Tongue (tissue), 2 donors: ENCODE data around the gene FBRSL1. TPM values are rescaled to one million over a fixed set of nuclear protein-coding genes. Genes with fewer than 3 reads are reported as not detected.

Experiments
- DNase-seq: peaks from one replicate; pipeline ENCODE4 v3.0.0-alpha.2; 2015
- total RNA-seq: library from RNA; depleted of rRNA; stranded (reverse); fragments of >200 nt; gene quantifications from one replicate; pipeline ENCODE4 v1.2.3, GENCODE V29; 2014

FBRSL1 gene
- total RNA-seq, 1 donor from 2014 or later, result 10.2 TPM

DNA sequence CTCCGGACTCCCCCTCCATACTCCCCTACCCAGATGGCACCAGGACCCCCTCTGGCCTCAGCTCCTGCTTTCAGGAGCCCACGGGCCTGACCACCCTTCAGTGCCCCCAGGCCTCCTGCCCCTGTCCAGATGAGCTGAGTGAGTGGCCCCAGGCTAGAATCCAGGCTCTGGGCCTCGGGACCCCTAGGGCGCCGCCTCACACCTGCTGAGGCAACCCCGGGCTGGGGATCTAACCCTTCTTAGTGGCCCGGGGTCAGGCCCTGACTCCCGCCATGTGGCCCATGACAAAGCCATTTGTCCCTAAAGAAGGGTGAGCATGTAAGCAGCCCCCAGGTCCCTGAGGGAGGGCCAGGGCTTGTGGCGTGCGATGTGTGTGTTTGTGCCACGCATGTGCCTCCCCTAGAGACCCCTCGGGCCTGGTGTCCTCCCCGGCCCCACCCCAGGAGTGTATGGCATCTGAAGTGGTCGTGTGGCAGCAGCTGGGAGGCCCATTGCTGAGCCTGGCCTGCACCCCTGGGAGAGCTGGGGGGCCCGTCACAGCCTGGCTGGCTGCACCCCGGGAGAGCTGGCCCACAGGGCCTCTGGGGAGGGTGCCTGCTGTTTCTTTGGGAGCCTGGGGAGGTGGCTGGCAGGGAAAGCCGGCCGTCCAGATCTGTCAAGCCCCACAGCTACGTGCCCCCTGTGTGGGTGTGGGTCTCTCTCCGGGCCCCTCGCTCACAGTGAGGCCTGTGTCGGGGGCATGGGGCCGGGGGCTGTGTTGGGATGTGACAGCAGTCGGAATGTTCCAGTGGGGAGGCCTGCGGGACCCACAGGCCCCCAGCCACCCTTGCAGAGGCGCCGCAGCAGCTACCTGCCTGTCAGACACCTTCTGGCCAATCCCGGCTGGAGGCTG is 7.8 kb downstream of the FBRSL1 start:
- no peak for DNase-seq

DNA sequence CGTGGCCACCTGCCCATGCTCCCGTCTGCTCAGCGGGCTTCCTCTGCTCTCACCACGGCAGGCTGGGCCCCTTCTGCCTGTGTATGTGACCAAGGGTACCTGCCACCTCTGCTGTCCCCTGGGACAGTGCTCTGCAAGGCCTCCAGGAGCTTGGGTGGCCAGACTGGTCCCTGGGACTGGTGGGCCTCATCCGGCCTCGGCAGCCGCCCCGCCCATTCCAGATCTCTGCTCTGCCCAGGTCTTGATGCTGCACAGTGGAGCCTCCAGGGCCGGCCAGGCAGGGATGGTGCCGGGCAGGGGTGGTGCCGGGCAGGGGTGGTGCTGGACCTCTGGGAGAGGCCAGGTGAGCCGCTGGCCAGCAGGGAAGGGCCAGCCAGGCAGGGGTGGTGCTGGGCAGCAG is 9.0 kb downstream of the FBRSL1 start:
- no peak for DNase-seq

DNA sequence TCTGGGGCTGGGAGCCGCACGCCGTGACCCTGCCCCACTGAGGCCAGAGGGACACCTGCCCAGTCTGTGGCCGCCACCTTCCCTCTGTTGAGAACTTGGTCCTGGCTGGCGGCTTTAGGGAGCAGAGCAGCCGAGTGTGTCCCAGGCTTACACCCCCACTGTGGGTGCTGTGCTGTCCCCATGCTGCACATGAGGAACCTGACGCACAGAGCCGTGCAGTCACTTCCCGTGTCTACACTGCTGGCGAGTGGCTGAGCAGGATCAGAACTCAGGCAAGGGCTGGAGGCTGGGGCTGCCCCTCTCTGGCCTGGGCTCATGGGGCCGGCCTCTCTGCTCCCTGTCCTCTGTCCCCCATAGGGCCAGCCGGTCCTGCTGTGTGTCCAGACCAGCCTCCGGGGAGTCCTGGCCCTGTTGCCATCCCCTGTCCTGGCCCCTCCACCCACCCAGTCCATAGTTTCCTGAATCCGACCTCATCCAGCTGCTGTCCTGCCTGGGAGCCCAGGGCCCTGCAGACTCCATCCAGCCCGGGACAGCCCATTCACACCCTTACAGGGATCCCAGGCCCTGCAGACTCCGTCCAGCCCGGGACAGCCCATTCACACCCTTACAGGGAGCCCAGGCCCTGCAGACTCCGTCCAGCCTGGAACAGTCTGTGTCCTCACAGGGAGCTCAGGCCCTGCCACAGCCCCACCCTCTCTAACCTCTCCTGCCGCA is 10.3 kb downstream of the FBRSL1 start:
- DNase-seq, result no peak

DNA sequence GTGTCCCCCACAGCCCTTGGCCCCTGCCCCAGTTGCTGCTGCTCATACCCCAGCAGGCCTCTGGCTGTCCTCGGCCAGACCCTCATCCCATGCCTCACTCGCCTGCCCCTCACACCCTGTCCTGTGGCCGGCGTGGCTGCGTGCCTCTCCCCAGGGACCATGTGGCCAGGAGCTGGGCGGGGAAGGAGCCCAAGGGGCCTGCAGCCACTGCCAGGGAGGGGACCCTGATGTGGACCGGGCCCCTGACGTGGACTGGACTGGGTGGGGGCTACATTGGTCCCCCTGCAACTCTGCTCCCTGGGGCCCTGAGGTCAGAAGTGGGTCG is 10.9 kb downstream of the FBRSL1 start:
- no peak for DNase-seq

DNA sequence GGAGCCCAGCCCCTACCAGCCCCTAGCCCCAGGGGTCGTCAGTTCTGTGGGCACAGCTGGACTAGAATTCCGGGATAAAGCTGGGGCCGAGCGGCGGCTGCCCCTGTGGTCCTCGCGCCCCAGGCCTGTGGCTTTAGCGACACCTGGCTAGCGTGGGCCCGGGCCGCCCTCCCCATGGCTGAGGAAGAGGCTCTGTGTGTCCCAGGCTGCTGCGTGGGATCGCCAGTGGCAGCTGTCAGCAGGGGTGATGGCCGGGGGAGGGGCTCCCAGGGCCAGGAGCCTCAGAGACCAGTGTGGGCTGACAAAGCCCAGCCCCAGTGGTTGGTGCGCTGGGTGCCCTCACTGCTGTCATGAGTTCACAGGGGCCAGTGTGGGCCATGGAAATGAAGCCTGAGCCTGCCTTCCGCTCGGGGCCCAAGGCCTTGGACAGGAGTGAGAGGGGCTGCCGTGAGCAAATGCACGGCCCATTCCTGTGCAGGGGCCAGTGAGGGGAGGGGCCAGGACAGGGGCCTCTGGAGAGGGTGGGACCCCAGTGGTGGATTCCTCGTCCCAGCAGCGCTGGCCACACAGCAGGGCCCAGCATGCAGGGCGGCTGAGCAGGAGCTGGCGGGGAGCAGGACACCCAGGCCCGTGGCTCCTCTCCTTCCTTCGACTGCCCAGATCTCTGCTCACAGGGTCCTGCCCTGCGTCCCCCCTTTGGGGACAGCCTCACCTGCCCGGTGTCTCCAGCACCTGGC is 11.4 kb downstream of the FBRSL1 start:
- no peak for DNase-seq

DNA sequence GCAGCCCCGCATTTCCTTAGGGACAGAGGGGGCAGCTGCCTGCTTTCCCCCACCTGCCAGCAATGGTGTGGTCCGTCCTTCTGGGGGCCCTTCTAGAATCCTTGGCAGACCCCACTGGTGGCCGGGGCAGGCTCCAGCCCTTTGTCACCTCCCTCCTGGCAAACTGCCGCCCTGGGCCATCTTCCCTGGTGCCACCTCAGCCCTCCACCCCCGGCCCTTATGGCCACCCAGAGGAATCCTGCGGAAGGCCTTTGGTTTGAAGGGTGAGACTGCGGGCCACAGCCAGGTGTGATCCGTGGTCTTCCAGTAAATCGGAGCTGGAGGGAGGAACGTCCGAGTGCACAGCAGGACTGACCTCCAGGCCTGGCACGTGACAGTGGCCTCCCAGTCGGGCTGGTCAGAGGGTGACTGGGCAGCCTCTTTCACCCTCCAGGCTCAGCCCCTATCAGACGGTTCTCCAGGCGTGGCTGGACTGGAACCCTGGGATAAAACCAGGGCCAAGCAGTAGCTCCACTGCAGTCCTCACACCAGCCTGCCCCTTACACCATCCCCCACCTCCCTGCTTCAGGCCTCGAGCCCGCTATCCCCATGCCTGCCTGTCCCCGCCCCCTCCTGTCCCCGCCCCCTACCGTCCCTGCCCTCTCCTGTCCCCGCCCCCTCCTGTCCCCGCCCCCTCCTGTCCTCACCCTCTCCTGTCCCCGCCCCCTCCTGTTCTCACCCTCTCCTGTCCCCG is 12.4 kb downstream of the FBRSL1 start:
- no peak for DNase-seq

DNA sequence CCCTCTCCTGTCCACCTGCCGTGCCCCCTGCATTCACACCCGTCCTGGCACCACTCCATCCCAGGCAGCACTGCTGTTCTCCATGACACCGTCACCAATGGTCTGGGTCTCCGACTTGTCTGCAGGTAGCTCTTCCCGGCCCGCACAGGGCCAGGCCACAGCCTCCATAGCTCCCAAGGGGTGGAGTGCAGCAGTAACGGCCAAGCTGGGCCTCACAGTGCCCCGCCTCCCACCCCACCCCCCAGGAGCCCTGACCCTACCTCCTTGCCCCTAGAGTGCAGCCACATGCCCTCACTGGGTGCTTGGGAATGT is 12.9 kb downstream of the FBRSL1 start:
- DNase-seq, result no peak

DNA sequence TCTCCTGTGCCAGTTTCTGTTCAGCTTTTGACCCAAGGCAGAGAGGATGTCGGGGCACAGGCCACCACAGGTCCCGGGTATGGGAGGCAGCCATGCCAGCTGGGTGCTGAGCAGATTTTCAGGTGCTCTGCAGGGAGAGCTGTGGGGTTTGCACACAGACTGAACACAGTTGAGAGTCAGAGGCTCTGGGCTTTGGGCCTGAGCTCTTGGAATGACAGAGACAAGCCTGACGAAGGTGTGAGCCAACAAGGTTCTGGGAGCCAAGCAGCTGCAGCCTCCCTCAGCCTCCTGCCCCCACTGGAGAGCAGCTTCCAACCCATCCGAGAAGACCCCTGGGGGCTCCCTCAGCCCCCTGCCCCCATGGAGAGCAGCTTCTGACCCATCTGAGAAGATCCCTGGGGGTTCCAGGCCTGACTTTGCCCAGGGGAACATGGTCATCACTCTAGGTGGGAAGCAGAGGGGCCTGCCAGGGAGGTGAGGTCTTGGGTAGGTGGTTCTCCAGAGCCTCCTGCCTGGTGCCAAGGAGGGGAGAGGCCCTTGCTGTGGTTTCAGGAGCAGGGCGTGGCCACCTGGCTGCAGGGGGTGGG is 13.8 kb downstream of the FBRSL1 start:
- peak; percentile 57 for DNase-seq

DNA sequence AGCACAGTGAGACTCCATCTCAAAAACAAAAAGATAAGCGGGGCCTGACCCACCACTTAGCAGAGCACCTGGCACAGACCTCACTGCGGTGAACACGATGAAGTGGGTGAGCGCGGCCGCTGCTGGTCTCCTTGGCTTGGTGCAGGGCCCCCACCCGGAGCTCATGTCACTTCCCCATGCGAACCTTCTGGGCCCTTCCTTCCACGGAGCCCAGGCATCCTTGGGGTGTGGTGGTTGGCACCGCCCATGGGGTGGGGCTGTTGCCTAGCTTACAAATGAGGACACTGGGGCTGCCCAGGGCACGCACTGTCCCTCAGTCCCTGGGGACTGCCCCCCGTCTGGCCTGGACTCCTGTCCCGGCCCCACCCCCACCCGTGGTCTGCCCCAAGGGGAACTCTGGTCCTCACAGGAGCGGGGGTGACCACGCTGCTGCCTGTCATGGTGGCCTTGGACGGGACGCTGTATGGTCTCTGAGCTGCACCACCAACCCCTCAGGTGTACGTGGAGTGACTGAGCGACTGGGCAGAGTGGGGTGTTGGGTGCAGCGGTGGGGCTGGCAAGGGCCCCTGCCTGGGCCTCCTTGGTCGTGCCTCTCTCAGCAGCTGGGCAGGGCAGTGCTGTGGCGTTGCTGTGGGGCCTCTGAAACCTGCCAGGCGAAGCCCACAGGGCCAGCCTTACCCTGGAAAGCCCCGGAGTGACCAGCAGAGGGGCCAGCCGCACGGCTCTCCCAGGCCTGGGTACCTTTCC is 15.3 kb downstream of the FBRSL1 start:
- DNase-seq, result no peak

DNA sequence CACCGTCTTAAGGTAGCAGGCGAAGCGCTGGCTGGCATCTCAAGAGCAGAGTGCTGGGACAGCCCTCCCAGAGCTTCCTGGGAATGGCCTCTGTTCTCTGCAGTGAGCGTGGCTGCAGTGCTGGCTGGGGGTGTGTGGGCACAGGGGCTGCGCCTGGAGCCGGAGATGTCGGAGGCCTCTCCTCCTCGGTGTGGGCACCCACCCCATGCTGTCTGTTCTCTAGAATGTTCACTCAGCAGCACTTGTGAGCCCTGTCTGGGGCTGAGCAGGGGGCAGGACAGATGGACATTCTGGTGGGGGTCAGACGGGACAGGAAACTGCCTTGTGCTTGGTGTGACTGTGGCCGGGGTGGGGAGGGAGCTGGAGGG is 15.9 kb downstream of the FBRSL1 start:
- no peak for DNase-seq

DNA sequence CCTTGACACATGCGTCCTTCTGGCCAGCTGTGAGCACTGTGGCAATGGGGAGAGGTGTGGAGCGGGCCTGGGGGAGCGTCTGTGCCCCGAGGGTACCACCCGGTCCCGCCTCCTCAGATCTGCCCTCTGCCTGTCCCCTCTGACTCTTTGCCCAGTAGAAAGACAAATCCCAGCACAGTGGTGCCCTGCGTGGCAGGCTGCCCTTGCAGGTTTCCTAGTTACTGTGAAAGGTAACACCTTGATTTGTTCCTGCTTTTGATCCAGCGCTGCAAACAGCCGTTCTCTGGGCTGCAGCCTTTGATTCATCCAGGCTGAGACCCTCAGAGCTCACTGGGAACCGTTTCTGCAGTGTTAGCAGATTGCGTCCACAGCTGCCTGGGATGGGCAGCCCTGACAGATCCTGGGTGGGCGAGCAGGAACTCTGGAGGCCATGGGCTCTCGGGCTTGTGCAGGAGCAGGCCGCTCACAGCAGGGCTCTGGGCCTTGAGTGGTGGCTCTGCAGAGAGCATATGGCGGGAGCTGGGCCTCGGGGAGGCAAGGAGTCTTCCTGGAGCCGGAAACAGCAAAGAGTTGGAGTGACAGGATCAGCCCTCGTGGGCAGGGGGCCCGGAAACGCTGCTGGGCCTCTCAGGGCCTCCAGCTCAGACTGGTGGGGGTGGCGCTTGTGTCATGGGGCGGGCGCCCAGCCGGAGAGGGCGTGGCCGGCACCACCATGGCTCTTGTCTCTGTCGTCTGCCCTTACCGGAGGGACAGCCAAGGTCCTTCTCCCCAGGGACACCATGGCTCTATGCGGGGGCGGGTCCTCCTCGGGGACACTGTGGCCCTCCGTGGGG is 16.6 kb downstream of the FBRSL1 start:
- peak; percentile 91 for DNase-seq

DNA sequence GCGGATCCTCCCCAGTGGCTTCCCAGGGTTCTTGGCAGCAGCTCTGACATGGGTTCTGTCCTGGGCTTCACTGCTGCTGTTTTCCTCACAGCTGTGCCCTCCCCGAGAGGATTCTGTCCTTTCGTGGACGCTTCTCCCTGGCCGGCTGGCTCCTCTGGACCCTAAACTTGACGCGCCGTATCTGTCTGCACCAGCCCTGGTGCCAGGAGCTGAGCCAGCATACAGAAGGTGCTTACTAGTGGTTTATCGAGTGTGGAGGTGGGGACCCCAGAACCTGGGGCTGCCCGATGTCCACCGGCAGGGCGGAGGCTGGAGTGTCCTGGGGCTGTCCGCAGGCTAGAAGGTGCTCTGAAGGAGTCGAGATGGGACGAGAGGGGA is 17.2 kb downstream of the FBRSL1 start:
- no peak for DNase-seq

DNA sequence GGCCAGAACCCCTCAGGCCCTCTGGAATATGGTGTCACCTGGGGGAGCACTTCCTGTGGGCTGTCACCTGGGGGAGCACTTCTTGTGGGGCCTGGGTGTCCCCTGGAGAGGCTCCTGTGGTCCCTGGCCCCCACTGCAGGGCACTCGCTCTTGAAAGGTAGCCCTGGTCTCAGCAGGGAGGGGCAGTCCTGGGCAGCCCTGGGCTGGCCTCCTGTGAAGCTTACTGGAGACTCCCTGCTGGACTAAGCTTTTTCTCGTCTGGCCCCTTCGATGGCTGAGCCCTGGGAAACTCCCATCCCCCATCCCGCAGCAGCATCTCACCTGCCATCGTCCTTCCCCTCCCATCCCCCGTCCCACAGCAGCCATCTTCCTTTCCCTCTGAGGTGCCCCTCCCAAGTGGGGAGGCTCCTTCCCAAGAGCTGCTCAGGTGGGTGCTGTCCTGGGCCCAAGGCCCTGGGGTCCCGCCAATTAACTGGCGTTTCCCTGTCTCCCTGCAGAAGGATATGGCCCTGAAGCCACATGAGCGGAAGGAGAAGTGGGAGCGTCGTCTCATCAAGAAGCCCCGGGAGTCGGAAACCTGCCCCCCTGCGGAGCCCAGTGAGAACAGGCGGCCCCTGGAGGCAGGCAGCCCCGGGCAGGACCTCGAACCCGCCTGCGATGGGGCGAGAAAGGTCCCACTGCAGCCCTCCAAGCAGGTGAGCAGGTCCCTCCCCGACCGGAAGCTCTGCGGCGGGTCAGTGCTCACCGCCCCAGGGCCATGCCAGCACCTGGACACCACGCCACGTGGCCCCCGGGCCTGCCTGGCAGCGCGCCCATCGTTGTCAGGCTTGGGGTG is 17.9 kb downstream of the FBRSL1 start:
- DNase-seq, result no peak

DNA sequence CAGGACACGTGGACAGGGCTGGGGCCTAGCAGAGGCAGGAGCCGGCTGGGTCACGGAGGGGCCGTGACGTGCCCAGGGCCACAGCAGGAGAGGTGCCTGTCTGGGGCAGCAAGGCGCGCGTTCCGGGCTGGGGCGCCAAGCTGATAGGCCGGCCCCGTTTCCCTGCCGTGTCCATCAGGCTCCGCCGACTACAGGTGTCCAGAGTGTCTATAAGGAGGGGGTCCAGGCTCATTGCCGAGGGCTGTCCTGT is 18.5 kb downstream of the FBRSL1 start:
- DNase-seq, result no peak

DNA sequence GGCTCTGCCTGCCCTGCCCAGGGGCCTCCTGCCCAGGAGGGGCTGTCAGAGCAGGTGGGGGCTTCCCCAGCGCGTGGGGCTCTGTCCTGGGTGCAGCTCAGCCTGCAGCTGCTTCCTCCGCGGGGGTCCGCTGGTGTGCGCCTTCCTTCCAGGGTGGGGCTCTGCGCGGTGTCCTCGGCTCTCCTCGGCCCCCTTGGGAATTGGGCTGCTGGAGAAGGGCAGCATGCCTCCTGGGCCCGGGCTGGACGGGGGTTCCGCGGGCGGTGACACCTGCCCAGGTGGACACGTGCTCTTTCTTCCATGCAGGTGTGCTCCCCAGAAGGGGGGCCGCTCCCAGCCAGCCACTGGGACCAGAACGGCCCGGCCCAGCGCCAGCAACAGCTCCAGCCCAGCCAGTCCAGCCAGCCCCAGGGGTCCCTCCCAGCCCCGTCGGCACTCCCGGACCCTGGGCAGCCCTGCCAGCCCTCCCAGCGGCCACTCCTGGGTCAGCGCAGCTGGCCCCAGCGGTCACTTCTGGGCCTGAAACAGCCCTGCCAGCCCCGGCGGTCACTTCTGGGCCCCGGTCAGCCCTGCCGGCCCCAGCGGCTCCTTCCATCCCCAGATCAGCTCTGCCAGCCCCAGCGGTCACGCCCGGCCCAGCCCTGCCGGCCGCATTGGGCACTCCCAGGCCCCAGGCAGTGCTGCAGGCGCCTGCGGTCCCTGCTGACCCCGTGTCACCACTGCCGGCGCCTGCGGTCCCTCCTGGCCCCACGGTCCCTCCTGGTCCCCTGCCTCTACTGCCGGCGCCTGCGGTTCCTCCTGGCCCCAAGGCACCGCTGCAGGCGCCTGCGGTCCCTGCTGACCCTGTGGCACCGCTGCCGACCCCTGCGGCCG is 19.1 kb downstream of the FBRSL1 start:
- DNase-seq, result no peak

DNA sequence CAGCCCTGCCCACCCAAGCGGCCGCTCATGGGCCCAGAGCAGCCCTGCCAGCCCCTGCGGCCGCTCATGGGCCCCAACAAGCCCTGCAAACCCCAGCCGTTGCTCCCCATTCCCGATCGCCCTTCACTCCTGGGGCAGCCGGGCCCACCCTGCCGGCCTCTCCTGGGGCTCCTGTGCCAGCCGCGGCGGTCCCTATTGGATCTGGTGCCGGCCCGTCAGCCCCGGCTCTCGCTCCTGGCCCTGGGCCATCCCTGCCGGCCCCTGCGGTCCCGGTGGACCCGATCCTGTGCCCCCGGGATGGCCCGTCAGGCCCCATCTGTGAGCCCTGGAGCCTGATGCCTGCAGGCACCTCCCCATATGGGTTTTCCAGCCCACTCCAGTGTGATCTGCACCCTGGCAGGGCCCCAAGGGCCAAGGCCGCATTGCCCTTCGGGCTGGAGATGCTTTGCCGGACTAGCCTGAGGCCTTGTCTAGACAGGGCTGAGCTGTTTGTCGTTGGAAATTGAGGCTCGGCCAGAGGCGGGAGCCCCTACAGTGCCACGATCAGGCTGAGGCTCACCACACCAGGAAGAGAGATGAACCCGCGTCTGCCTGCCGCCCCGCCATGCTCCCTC is 20.3 kb downstream of the FBRSL1 start:
- DNase-seq, result no peak

DNA sequence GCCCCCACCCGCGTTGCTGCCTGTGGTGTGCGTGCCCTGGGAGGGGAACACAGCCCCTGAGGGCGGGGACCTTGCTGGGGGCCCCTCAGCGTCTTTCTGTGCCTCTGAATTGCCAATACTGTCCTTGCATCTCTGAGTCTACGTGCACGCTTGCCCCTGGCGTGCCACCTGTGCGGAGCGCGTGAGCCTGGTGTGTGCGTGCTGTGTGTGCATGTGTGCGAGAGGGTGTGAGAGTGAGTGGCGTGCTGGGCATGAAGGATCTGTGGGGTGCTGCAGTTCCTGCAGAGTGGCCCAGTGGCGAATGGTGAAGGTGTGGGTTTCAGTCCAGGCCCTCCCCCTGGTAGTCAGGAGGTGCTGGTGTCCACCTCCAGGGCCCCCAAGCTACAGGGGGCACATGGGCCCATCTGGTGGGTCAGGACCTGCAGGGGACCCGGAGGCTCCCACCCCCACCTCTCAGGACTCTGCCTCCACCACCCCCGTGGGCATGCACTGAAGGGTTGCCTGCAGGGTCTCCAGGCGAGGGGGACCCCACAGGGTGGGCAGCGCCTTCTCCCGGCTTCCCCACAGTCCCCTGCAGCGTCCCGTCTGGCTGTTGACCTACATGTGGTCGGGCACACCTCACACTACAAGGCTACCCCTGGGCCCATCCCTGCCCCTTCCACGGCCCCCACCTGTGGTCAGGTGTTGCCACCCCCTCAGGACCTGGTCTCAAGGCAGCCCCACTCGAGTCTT is 21.0 kb downstream of the FBRSL1 start:
- no peak for DNase-seq
